ENCODE data around the gene ZNF280B. TPM values are rescaled to one million over a fixed set of nuclear protein-coding genes. Genes with fewer than 3 reads are reported as not detected.
"Not testable (repeated sequence)": the region's sequence is repeated elsewhere in the genome, so short reads cannot be mapped to it uniquely, and the experiment has no call there.

ZNF280B gene
- total RNA-seq, 1 experiment from 2014 or later, result 3.9 TPM

GRCh38 chr22:22468794-22469469 is 39.6 kb downstream of the ZNF280B start:
- H3K4me1 Mint-ChIP-seq (ENCODE audit: low read depth, unreplicated experiment); H3K36me3 Mint-ChIP-seq (ENCODE audit: insufficient read depth, unreplicated experiment); H3K4me3 ChIP-seq (ENCODE audit: low read depth, low read length); BruUV-seq (replicated peaks); H3K27ac Mint-ChIP-seq (ENCODE audit: unreplicated experiment); H3K27me3 ChIP-seq (replicated peaks; ENCODE audit: control insufficient read depth, insufficient read depth, low read length); H3K4me3 Mint-ChIP-seq (ENCODE audit: unreplicated experiment); POLR2A ChIA-PET; H3K36me3 ChIP-seq (ENCODE audit: control insufficient read depth, insufficient read depth, low read length); H3K4me1 ChIP-seq; CTCF ChIA-PET; H3K27me3 Mint-ChIP-seq (ENCODE audit: insufficient read depth, unreplicated experiment); DNase-seq: not testable (repeated sequence)
- H3K9me3 Mint-ChIP-seq (ENCODE audit: unreplicated experiment), result peaks cover 14% of the 10 kb centered on the region
- intact Hi-C loops (cut with micrococcal nuclease; ENCODE audit: unreplicated experiment), result loop anchor here (10.0 kb wide), 1 partner anchor 256 kb away; no protein-coding TSS in a partner anchor
- peaks cover 16% of the 10 kb centered on the region; the same call in 1 of the 2 replicates for H3K9me3 ChIP-seq

- H3K9me3 ChIP-seq, result peaks cover 16% of the 10 kb centered on the region; the same call in 1 of the 2 replicates
- H3K27me3 Mint-ChIP-seq (ENCODE audit: insufficient read depth, unreplicated experiment), result peaks cover 2% of the 10 kb centered on the region
- peaks cover 14% of the 10 kb centered on the region for H3K9me3 Mint-ChIP-seq (ENCODE audit: unreplicated experiment)
- intact Hi-C loops (cut with micrococcal nuclease; ENCODE audit: unreplicated experiment), result loop anchor here (10.0 kb wide), 1 partner anchor 258 kb away; no protein-coding TSS in a partner anchor
- H3K4me3 ChIP-seq (ENCODE audit: low read depth, low read length), result no peak overlapping the region
- TF ChIP-seq CTCF (IDR thresholded peaks at IDR 0.05; ENCODE audit: insufficient read depth in 1 of 2, low read depth in 1 of 2, low read length in 1 of 2, severe bottlenecking in 1 of 2, unreplicated experiment in 1 of 2), result no peak
- H3K4me1 Mint-ChIP-seq (ENCODE audit: low read depth, unreplicated experiment), result peaks cover 7% of the 10 kb centered on the region
- H3K4me1 ChIP-seq, result no peaks in the 10 kb centered on the region
- H3K36me3 ChIP-seq (ENCODE audit: control insufficient read depth, insufficient read depth, low read length), result no peaks in the 10 kb centered on the region
- H3K27me3 ChIP-seq (replicated peaks; ENCODE audit: control insufficient read depth, insufficient read depth, low read length), result no peaks in the 10 kb centered on the region
- ChIA-PET POLR2A (no interaction called here), CTCF (no interaction called here)
- no peak overlapping the region for H3K4me3 Mint-ChIP-seq (ENCODE audit: unreplicated experiment)
- no TSS peak for BruUV-seq (replicated peaks)
- H3K36me3 Mint-ChIP-seq (ENCODE audit: insufficient read depth, unreplicated experiment), result no peaks in the 10 kb centered on the region
- H3K27ac Mint-ChIP-seq (ENCODE audit: unreplicated experiment), result no peak overlapping the region
- no peak for DNase-seq
Observed at GRCh38 chr22:22467112-22467511, 41.4 kb downstream of the ZNF280B start.

GRCh38 chr22:22465782-22466181 is 42.8 kb downstream of the ZNF280B start:
- CTCF ChIA-PET, result interaction anchor here (0.6 to 0.7 kb wide), 3 partner anchors 232 to 611 kb away, joined by 3 to 8 read pairs (median 6); no protein-coding TSS in a partner anchor
- POLR2A ChIA-PET, result no interaction called here

More at GRCh38 chr22:22465782-22466181, 42.8 kb downstream of the ZNF280B start:
- Mint-ChIP-seq H3K9me3 (ENCODE audit: unreplicated experiment) (peaks cover 14% of the 10 kb centered on the region), H3K27me3 (ENCODE audit: insufficient read depth, unreplicated experiment) (peaks cover 2% of the 10 kb centered on the region), H3K4me1 (ENCODE audit: low read depth, unreplicated experiment) (peaks cover 7% of the 10 kb centered on the region), H3K36me3 (ENCODE audit: insufficient read depth, unreplicated experiment) (no peaks in the 10 kb centered on the region), H3K4me3 (ENCODE audit: unreplicated experiment) (no peak overlapping the region), H3K27ac (ENCODE audit: unreplicated experiment) (no peak overlapping the region)
- intact Hi-C loops (cut with micrococcal nuclease; ENCODE audit: unreplicated experiment), result loop anchor here (10.0 kb wide), 1 partner anchor 259 kb away; no protein-coding TSS in a partner anchor
- no peak for TF ChIP-seq CTCF (IDR thresholded peaks at IDR 0.05; ENCODE audit: insufficient read depth in 1 of 2, low read depth in 1 of 2, low read length in 1 of 2, severe bottlenecking in 1 of 2, unreplicated experiment in 1 of 2)
- Histone ChIP-seq H3K9me3 (peaks cover 19% of the 10 kb centered on the region; the same call in 1 of the 2 replicates), H3K36me3 (ENCODE audit: control insufficient read depth, insufficient read depth, low read length) (no peaks in the 10 kb centered on the region), H3K27me3 (replicated peaks; ENCODE audit: control insufficient read depth, insufficient read depth, low read length) (no peaks in the 10 kb centered on the region), H3K4me3 (ENCODE audit: low read depth, low read length) (no peak overlapping the region), H3K4me1 (no peaks in the 10 kb centered on the region)
- no TSS peak for BruUV-seq (replicated peaks)
- DNase-seq, result no peak

Measured in Caco-2 (cell line).